Heart left ventricle (tissue), 13 donors: Measurements from ENCODE around the gene SYT12.

ENCODE experiments used
- POLR2A ChIP-seq, 2 donors: fragments of 450-650 bp; IDR thresholded peaks; one replicate each; pipeline ENCODE4 v1.6.1; 2017; ENCODE audit warnings: antibody characterized with exemption in 2 of 2, mild to moderate bottlenecking in 2 of 2, moderate library complexity in 2 of 2
- TF ChIP-seq, protein P1 (sequence below), 12 donors: fragments of 200-600 bp; sonication (generic) in 4 of 12; IDR thresholded peaks; one replicate each; pipeline versions ENCODE4 v1.5.0 to v1.8.0; 2018 to 2022; ENCODE audit warnings: antibody characterized with exemption in 12 of 12, mild to moderate bottlenecking in 5 of 12
- donor health status: ischemic (EF 13 %, LVEDD 7.1; RV severe dilation, severe dysfunction).
- donor health status: DM: no; HTN: yes; CAD: no.
- donor health status: DM: no; HTN: no; CAD: no.
- donor health status: ischemic (EF 25% LVEDD 6.9; RV normal size, moderate dysfunction).
- donor health status: ischemic (EF 25% LVEDD 5.7; RV mildly dilated, moderate dysfunction).
- donor health status: ischemic (EF 35%, LVEDD 5.7; RV mildly dilated, moderate dysfunction).
- donor health status: nonischemic (EF 11% LVEDD 7.7; RV severe dilation, severe dysfunction).
- donor health status: DM: yes; HTN: yes; CAD: no.
- donor health status: PGD.
- donor health status: ischemic (EF 29% LVEDD 5.4; RV normal size, mild dysfunction).
- donor health status: nonischemic (EF 23%, LVEDD 6.1; RV moderate dilation, normal function).

DNA sequence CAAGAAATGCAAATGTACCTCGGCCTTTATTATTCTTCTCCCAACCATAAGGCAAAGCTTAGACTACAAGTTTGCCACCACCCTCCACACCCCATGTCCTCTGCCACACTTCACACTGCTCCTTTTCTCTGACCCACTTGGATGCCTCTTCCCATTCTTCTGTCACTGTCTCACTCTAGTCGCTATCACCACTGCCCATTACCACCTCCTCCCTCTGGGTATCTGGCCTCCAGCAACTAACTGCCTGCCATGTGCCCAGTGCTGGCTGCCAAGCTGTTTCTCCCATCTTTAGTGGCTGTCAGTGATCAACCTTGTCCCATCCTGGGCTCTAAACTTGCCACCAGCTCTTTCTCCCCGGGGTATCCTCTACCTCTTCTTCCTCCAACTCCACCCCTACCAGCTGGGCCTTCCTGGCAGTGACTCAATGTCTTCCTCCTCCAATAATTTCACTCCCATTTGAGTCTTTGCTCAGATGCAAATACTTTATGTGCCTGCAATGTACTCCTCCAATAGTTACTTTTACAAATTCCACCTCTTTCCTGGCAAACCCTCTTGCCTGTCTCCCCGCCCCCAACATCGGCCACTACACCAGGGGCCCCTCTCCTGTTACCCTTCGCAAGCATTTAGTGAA lies 76.0 kb downstream of the SYT12 start:
- TF ChIP-seq POLR2A (IDR thresholded peaks at IDR 0.05) = no peak
- TF ChIP-seq, protein P1, sequence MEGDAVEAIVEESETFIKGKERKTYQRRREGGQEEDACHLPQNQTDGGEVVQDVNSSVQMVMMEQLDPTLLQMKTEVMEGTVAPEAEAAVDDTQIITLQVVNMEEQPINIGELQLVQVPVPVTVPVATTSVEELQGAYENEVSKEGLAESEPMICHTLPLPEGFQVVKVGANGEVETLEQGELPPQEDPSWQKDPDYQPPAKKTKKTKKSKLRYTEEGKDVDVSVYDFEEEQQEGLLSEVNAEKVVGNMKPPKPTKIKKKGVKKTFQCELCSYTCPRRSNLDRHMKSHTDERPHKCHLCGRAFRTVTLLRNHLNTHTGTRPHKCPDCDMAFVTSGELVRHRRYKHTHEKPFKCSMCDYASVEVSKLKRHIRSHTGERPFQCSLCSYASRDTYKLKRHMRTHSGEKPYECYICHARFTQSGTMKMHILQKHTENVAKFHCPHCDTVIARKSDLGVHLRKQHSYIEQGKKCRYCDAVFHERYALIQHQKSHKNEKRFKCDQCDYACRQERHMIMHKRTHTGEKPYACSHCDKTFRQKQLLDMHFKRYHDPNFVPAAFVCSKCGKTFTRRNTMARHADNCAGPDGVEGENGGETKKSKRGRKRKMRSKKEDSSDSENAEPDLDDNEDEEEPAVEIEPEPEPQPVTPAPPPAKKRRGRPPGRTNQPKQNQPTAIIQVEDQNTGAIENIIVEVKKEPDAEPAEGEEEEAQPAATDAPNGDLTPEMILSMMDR (IDR thresholded peaks at IDR 0.05) = no peak
